GM18907 (cell line): ENCODE measurements around the gene TOP1.

Source experiments
- ATAC-seq: cut with Tn5 transposase; IDR thresholded peaks from one replicate; pipeline ENCODE4 v1.9.1; 2021; ENCODE audit warnings: mild to moderate bottlenecking, moderate library complexity; ENCODE audit not compliant: unreplicated experiment

The TOP1 gene

DNA sequence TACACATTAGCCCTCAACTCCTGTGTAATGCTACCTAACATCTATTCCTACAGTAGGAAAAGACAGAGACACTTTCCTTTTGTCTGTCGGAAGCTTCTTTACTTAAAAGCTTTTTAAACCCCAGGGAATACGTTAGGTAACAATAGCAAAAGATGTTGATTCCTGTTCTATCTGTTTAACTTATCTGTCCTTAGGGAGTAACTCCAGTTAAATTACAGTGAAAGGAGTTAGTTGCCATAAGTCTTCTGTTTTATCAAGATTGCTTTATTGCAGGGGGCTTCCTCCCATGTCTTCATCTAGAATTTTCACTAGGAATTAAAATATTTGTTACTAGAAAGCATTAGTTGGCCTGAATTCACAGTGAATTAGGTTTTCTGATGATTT is 26.2 kb downstream of the TOP1 start:
- no peak for ATAC-seq

DNA sequence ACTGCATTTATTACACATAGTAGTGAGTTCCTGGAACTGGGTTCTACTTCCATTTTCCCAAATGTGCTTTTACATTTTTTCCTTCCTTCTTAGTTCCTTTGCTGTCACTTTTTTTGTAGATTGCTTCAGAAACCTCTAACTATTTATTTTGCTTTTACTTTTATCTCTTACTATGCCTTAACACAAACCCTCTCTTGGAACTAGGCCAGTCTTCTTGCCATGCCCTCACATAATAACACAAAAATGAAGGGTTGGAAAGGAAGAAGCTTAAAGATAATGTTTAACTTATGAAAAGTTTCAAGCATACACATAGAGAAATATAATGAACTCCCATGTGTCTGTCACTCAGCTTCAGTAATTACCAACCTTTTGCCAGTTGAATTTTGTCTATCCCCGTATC is 27.1 kb downstream of the TOP1 start:
- no peak for ATAC-seq

DNA sequence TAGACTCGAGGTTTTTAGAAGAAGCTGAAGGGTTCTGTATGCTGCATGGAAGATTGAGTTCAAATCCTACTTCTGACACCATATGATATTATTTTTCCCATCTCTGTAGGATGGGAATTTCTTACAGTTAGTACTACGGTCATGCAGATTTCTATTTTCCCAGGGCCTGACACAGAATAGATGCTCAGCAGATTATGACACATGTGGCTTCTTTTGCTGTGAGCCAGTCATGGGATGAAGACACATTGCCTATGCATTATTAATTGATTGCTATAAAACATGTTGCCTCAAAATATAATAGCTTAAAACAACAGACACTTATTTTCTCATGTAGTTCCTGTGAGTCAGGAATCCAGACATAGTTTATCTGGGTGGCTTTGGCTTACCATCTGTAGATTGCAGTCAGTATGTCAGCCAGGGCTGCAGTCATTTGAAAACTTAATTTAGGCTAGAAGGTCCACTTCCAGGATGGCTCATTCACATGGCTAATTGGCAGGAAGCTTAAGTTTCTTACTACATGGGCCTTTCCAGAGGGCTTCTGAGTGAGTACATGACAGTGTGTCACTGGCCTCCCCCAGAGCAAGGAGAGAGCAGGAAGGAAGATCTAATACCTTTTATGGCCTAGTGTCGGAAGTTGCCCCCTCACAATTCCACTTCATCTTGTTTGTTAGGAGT is 29.5 kb downstream of the TOP1 start:
- ATAC-seq: no peak

DNA sequence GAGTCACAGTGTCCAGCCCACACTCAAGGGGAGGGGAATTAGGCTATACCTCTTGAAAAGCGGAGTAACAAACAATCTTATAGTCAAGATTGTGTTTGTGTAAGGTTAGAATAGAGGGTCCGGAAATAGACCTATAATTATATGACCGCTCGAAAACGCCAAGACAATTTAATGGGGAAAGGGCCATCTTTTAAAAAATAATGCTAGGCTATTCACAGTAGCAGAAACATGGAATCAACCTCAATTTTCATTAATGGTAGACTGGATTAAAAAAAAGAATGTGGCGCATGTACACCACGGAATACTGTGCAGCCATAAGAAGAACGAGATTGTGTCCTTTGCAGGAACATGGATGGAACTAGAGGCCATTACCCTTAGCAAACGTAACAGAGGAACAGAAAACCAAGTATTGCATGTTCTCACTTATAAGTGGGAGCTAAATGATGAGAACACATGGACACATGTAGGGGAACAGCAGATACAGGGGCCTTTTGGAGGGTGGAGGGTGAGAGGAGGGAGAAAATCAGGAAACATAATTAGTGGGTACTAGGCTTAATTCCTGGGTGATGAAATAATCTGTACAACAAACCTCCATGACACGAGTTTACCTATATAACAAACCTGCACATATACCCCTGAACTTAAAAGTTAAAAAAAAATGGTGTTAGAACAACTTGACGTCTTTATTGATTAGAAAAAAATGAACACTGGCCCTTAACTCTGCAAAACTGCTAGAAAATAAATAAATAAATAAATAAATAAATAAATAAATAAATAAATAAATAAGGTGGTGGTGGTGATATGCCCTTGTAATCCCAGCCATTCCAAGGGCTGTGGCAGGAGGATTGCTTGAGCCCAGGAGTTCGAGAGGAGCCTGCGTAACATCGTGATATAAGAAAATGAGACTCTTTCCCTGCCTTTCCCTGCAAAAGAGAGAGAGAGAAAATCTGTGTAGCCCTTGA is 30.3 kb downstream of the TOP1 start:
- ATAC-seq: no peak

DNA sequence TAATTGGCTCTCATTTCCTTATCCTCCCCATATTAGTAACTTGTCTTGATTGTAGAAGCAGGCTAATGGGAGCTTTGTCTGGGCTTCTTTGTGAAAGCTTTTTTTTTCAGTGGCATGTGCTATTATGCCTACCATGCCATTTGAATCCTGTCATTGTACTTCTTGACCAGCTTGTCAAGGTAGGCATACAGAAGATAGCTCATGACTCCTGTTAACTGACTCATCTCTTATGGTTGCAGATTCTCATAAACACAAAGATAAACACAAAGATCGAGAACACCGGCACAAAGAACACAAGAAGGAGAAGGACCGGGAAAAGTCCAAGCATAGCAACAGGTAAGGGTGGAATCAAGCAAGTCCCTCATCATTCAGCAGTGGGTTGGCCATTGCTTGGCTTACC is 32.5 kb downstream of the TOP1 start:
- no peak for ATAC-seq

DNA sequence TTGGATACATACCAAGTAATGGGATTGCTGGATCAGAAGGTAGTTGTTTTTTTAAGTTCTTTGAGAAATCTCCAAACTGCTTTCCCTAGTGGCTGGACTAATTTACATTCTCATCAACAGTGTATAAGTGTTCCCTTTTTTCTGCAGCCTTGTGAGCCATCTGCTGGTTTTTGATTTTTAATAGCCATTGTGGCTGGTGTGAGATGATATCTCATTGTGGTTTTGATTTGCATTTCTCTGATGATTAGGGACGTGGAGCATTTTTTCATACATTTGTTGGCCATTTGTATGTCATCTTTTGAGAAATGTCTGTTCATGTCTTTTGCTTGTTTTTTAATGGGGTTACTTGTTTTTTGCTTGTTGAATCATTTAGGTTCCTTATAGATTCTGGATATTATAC is 34.8 kb downstream of the TOP1 start:
- no peak for ATAC-seq

DNA sequence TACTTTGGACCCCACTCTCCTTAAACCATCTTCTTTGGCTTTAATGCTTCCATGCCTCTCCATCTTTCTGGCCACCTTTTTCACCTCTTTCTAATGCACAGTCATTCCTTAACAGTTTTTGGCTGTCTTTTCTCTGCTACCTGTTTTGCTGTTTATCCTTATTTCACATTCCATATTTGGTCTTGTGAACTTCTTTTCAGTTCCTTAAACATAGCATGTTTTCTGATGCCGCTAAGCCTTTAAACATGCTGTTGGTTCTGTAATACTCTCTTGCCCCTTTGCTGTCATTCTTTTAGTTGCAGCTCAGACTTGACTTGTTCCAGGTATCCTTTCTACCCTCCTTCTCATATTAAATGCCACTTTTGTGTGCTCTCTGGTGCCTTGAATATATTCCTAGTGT is 35.8 kb downstream of the TOP1 start:
- ATAC-seq: peak; percentile 58

DNA sequence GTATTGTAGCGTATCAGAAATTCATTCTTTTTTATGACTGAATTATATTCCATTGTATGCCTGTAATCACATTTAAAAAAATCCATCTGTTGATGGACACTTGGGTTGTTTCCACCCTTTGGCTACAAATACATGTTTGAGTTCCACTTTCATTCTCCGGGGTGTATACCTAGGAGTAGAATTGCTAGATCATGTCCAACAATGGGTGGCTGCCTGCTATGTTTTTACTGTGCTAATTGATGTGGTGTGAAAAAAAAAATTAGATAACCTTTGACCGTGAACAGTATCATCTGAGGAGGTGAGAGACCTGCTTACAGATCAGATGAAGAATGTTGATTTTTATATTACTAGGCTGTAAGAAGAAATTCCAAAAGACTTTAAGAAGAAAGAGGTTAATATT is 37.1 kb downstream of the TOP1 start:
- no peak for ATAC-seq

DNA sequence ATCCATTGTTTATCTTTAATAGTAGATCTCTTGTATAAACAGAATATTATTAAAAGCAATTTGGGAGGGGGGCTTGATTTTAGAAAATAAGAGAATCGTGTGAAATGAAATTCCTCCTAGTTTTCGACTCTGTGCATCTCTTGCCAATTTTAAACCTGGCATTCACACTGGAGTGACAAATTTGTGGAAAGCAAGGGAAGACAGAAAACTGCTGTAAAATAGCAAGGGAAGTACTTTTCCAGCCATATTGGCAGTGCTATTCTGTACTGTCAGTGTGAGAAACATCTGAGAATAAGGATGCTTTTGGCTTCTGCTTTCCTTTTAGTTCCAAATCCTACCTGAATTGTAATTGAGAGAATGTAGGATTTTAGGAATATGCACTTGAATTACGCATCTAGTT is 40.2 kb downstream of the TOP1 start:
- no peak for ATAC-seq

DNA sequence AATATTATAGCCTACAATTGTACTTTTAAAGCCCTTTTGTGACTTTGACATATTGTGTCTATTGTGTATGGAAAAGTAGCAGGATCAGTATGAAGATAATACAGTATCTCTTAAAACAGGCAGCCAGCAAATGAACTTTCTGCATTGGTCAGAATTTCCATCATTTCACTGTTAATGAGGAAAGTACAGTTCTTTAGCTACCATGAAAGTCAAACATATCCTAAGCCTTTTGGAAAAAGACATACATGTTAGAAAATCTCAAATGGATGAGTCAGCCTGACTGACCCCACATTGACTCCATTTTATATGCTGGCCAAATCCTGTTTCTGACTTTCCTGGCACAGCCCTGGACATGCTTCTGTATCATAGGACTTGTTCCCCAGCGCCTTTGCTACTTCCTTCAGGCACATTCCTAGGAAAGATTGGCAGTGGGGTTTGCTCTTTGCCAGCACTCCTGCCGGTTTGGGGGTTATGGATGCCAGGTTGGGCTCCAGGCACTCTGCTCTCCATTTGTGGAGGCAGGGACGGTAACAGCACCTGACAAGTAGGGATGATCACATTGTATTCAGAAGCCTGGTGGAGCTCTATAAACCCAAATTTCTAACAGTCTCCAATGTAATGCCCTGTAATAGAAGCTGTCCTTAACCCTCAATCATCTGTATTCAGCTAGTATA is 43.7 kb downstream of the TOP1 start:
- no peak for ATAC-seq

DNA sequence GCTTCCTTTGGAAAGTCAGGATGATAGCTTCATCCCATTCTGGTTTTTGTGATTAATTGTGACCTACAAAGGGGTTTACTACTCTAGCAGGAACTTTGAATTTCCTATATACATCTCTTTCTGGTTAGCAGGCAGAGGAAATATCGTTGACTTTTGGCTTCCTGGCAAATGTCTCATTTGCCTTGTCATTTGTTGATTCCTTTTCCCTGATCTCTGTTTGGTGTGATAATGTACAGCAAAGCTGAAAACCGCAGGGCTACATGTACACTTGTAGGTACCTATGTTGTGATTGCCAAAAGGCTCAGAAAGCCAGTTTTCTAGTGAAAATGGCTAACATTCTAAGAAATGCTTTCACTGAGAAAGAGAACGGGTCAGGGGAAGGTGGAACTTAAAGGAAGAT is 44.3 kb downstream of the TOP1 start:
- no peak for ATAC-seq

DNA sequence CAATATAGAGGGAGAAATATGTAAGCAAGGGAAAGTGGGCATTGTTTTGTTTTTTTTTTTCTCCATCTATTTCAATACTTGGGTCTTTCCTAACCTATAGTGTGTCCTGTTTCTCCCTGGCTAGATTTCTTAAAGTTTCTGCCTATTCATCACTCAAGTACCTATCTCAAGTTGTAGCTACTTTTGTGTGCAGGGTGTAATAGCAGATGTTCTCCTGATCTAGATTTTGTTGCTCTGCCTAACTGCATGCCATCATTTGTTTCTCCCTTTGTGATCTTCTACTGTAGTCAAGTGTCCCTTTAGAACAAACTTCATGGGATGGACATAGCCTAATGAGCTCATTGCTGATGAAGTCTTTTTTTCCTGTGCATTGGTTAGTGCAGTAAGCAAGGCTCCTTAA is 45.8 kb downstream of the TOP1 start:
- ATAC-seq: no peak

DNA sequence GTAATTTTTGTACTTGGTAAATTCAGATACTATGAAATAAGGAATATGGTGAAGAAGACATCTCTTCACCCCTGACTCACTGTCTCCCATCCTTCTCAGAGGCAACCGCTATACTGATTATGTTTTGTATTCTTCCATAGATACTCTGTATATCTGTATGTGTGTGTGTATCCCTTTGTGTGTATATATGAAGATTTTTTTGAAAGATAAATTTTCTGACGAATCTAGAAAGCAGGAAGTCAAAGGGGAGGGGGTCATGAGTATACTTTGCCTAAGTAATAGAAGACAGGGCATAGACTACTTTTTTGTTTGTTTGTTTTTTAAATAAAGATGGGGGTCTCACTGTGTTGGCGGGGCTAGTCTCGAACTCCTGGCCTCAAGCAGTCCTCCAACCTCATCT is 48.2 kb downstream of the TOP1 start:
- no peak for ATAC-seq

DNA sequence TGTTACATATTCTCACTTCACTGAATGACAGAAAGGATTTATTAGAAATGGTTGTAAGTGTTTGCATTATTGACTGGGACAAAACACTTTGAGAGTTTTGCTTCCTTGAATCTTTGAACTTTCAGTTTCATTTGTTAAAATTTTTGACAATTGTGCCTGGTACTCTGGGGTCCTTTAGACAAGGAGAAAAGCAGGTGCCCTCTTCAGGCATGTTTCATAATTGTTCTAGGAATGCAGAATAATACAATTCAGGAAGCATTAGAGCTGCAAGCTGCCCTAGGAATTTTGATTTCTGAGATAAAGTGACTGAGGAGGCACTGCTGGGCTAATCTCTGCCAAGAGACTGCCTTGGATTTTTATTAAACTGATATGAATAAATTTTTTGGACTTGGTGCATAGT is 49.7 kb downstream of the TOP1 start:
- ATAC-seq: no peak

DNA sequence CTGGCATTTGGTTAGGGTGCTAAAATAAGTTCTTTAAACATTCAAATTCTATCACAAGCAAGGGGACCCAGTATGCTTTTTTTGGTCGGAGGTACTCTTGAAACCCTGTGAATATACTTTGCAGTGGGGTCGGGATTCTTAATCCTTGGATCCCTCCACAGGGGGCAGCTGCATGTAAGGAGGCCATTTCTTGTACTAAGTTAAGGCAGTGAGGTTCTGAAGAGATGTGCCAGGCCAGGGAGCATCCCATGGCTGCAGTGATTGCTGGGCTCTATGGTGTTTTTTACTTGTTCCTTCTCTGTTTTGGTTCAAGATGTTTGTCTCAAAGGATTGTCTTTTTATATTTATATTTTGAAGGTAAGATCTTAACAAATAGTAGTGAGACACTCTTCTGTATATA is 50.4 kb downstream of the TOP1 start:
- ATAC-seq: no peak

DNA sequence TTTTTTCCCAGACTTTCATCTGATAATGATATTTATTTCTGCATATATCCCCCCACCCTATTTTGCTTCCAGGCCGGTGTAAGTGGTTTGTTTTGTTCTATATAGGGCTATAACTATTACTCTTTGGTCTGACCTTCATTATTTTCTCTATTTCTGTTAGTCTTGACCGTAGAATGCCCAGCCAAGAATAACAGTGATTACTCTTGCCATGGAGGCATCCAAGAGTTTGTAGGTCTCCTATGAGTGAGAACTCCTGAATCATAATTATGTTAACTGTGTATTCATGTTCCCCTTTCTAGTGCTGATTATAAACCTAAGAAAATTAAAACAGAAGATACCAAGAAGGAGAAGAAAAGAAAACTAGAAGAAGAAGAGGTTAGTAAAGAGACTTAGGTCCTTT is 52.2 kb downstream of the TOP1 start:
- no peak for ATAC-seq

DNA sequence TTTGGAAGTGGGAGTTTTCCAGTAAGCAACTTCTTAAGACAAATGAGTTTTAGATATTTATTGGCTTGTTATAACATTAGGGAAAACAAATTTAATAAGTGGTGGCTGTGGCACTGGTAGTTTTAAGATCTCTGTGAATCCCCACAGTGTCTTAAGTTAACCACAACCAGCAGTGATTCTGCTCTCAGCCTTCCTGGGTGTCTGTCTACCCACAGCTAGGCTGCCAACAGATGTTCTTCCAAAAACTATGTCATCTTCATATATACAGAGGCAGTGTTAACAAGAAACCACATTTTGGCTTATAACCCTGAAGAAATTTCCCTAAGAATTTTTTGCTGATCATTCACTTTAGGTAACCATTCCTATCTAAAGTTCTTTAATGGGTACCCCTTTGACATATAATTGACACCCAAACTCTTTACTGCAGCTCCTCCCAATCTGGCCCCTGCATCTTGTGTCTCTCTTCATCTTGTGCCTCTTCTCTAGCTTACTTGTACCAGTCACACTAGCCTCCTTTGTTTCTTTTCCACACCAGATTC is 52.7 kb downstream of the TOP1 start:
- no peak for ATAC-seq

DNA sequence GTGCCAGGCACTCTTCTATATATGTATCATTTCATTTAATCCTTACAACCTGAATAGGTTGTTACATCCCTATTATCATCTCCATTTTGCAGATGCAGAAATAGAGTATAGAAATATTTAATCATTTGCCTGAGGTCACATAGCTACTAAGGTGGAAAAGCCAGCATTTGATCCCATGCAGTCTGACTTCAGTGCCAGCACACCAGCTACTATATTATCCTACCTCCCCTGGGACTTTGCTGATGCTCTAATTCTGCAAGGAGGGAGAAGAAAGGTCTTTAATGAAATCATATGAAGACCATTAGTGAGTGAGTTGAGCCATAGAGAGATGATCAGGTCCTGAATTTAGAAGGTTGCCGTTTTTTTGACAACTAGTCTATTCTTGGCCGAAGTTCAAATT is 53.7 kb downstream of the TOP1 start:
- ATAC-seq: no peak

DNA sequence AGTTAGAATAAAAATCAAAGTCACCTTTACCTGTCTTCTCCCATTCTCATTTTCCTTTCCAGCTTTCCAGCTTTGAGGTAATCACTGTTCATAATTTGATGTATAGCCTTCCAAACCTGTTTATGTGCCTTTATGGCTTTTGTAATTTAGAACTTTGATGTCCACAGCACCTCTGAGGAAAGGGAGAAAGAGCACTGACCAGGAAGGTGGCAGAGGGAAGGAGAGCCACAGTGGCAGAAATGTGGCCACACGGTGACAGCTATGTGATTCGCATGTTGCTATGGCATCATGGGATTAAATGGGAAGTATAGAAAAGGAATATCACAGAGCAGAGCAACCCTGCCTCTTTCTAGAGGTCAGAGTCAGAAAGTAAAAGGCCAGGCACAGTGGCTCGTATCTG is 57.0 kb downstream of the TOP1 start:
- ATAC-seq: no peak

DNA sequence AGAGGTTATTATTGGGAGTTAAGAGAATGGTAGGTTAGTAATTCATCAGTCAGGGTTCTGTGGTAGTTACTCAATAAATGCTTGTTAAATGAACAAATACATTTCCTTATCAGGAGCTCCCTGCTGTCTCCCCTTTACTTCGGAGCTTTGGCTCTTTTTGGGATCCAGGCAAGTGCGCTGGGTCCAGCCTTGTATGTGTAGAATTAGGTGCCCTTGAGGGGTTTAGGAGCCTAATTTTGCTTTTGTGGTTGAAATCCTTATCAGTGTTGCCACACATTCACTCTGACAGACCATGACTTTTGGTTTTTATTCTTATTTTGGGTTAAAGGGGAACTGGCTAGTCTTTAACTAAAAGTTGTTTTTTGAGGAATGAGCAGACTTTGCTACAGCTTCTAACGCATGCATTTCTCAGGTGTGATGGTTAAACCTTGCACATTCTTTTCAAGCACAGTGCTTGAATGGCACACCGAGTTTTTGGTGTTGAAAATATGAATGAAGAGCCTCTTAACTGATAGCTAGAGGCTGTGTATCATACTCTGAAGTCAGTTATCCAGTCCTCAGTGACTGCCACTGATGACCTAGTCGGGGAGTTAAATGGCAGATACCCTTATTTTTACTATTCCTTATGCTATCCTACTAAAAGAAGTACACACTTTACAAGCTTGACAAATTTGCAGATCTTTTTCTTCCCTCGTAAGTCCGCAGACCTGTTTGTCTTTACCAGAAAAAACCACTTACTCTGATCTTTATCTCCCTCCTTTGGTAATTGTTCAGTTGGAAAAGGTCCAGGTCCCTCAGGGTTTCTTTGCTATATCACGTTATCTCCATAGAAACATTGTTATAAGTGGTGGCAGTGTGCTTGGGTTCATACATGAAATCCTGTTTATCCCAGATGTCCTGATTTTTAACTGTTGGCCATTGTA is 58.0 kb downstream of the TOP1 start:
- ATAC-seq: no peak

DNA sequence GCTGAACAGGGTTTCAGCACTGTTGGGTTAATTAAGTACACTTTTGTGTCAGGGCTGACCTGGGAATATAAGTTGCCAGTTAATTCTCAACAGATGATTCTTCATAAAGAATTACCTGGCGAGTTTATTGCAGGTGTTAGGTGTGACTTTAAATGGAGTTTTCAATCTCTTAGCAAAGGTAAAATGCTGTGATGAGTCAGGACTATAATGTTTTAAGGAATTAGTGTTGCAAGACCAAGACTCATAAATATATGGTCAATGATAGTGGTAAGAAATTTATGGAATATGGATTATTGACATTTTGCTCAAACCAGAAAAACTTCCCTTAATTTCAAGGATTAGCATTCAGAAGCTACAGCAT is 58.7 kb downstream of the TOP1 start:
- no peak for ATAC-seq
